Measurements from ENCODE around the gene IFFO2. TPM values are rescaled to one million over a fixed set of nuclear protein-coding genes. Genes with fewer than 3 reads are reported as not detected.

IFFO2 gene
- total RNA-seq, 1 donor from 2014 or later = 9.8 TPM

GRCh38 chr1:18938008-18938706 is 18.3 kb downstream of the IFFO2 start:
- TF ChIP-seq, protein P1, sequence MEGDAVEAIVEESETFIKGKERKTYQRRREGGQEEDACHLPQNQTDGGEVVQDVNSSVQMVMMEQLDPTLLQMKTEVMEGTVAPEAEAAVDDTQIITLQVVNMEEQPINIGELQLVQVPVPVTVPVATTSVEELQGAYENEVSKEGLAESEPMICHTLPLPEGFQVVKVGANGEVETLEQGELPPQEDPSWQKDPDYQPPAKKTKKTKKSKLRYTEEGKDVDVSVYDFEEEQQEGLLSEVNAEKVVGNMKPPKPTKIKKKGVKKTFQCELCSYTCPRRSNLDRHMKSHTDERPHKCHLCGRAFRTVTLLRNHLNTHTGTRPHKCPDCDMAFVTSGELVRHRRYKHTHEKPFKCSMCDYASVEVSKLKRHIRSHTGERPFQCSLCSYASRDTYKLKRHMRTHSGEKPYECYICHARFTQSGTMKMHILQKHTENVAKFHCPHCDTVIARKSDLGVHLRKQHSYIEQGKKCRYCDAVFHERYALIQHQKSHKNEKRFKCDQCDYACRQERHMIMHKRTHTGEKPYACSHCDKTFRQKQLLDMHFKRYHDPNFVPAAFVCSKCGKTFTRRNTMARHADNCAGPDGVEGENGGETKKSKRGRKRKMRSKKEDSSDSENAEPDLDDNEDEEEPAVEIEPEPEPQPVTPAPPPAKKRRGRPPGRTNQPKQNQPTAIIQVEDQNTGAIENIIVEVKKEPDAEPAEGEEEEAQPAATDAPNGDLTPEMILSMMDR (IDR thresholded peaks at IDR 0.05) = no peak
- no peaks in the 10 kb centered on the region for H3K9me3 ChIP-seq
- ATAC-seq (peak in 1 of 2 donors; percentile 11), DNase-seq (no peak)
- no peak overlapping the region for H3K4me3 ChIP-seq
- no peaks in the 10 kb centered on the region for H3K27me3 ChIP-seq (ENCODE audit: low read depth)
- intact Hi-C loops (cut with DNase I) = no loop called here
- no peak overlapping the region for H3K27ac ChIP-seq
- H3K36me3 ChIP-seq = no peaks in the 10 kb centered on the region
- H3K4me1 ChIP-seq = peaks cover 64% of the 10 kb centered on the region

- Histone ChIP-seq H3K4me3 (no peak overlapping the region), H3K9me3 (no peaks in the 10 kb centered on the region), H3K27ac (no peak overlapping the region), H3K4me1 (peaks cover 64% of the 10 kb centered on the region), H3K36me3 (no peaks in the 10 kb centered on the region), H3K27me3 (ENCODE audit: low read depth) (no peaks in the 10 kb centered on the region)
- no peak for ATAC-seq
- intact Hi-C loops (cut with DNase I) = no loop called here
- DNase-seq = no peak
- TF ChIP-seq, protein P1 (IDR thresholded peaks at IDR 0.05) = no peak
These were observed 18.9 kb downstream of the IFFO2 start for GRCh38 chr1:18937539-18937938.

DNA sequence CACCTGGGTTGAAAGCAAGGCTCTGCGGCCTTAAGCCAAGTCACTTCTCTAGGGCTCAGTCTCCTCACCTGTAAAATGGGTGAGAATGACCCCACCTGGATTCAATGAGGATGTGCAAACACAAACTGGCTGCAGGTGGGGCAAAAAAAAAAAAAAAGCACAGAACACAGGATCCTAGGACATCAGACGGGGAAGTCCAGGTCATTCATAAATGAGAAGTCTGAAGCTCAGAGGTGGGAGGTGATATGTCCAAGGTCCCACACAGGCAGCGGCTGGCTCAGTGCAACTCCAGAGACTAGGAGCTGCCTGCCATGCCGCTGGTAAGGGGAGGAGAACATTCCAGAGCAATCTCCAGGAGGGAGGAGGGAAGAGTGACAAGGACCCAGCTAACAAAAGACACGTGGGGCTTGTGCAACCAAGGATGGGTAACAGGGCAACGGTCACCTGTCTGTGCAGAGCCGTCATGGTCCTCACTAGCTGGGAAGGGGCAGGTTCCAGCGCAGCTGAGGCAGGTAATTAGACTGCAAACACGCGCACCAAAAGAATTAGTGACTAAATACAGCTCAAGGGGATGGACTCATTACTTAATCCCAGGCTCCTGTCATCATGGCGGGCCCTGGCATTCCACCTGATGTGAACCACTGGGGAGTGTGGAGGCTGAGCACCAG is 19.5 kb downstream of the IFFO2 start:
- DNase-seq = no peak
- peaks cover 64% of the 10 kb centered on the region for H3K4me1 ChIP-seq
- H3K27ac ChIP-seq = no peak overlapping the region
- intact Hi-C loops (cut with DNase I) = no loop called here
- H3K9me3 ChIP-seq = no peaks in the 10 kb centered on the region
- no peak for ATAC-seq
- H3K27me3 ChIP-seq (ENCODE audit: low read depth) = no peaks in the 10 kb centered on the region
- TF ChIP-seq, protein P1 (IDR thresholded peaks at IDR 0.05) = no peak
- no peaks in the 10 kb centered on the region for H3K36me3 ChIP-seq
- H3K4me3 ChIP-seq = no peak overlapping the region

GRCh38 chr1:18936471-18936813 is 20.0 kb downstream of the IFFO2 start:
- H3K27ac ChIP-seq = no peak overlapping the region

DNA sequence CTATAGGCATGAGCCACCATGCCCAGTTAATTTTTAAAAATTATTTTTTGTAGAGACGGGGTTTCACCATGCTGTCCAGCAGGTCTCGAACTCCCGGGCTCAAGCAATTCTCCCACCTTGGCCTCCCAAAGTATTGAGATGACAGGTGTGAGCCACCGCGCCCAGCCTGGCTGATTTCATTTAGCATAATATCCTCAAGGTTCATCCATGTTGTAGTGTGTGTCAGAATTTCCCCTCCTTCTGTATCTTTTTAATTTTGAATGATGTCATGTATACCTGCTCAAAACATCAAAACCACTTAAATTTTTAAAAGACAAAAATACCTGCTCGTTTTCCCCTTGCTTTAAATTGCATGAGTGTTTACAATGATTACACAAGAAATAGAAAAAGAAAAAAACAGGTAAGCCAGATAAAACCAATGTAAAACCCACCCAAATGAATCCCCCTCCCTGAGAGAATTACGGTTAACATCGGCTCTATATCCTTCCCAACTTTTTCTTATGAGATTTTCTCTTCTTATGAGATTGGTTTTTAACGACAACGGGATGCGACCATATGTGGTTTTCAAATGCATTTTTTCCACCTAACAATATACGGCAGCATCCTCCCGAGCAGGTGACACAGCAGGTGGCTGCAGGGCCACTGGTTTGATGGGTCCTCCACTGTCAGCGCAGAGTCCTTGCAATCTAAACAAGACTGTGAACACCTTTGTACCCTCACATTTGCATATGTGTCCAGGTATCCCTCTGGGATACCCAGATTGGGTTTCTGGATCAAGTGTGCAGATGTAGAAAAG is 22.1 kb downstream of the IFFO2 start:
- no peaks in the 10 kb centered on the region for H3K27me3 ChIP-seq (ENCODE audit: low read depth)
- TF ChIP-seq, protein P1 (IDR thresholded peaks at IDR 0.05) = no peak
- ATAC-seq (no peak), DNase-seq (no peak)
- H3K36me3 ChIP-seq = no peaks in the 10 kb centered on the region
- H3K9me3 ChIP-seq = no peaks in the 10 kb centered on the region
- peaks cover 63% of the 10 kb centered on the region for H3K4me1 ChIP-seq
- H3K4me3 ChIP-seq = no peak overlapping the region
- no peak overlapping the region for H3K27ac ChIP-seq
- intact Hi-C loops (cut with DNase I) = no loop called here

More at GRCh38 chr1:18936471-18936813, 20.0 kb downstream of the IFFO2 start:
- ATAC-seq = no peak
- Histone ChIP-seq H3K9me3 (no peaks in the 10 kb centered on the region), H3K36me3 (no peaks in the 10 kb centered on the region), H3K27me3 (ENCODE audit: low read depth) (no peaks in the 10 kb centered on the region), H3K4me1 (peaks cover 64% of the 10 kb centered on the region), H3K4me3 (no peak overlapping the region)
- intact Hi-C loops (cut with DNase I) = no loop called here
- TF ChIP-seq, protein P1 (IDR thresholded peaks at IDR 0.05) = no peak
- no peak for DNase-seq

All from lower lobe of right lung (tissue), 2 donors.